C4-2B (cell line): ENCODE results near the gene NISCH.

ENCODE experiments used
- H3K27ac ChIP-seq: fragments of 450-650 bp; 2 replicates; pipeline ENCODE4 v1.5.1; 2017
- ZFX ChIP-seq: fragments of 450-650 bp; IDR thresholded peaks from 2 replicates; pipeline ENCODE4 v1.6.1; 2017
- TF ChIP-seq, protein P1 (sequence below): fragments of 450-650 bp; conservative IDR thresholded peaks from 2 replicates; pipeline ENCODE4 v1.5.1; 2017; ENCODE audit warnings: mild to moderate bottlenecking

Gene NISCH

GRCh38 chr3:52520141-52520667 is 64.8 kb downstream of the NISCH start:
- no peak overlapping the region for H3K27ac ChIP-seq
- TF ChIP-seq ZFX = no peak
- TF ChIP-seq, protein P1, sequence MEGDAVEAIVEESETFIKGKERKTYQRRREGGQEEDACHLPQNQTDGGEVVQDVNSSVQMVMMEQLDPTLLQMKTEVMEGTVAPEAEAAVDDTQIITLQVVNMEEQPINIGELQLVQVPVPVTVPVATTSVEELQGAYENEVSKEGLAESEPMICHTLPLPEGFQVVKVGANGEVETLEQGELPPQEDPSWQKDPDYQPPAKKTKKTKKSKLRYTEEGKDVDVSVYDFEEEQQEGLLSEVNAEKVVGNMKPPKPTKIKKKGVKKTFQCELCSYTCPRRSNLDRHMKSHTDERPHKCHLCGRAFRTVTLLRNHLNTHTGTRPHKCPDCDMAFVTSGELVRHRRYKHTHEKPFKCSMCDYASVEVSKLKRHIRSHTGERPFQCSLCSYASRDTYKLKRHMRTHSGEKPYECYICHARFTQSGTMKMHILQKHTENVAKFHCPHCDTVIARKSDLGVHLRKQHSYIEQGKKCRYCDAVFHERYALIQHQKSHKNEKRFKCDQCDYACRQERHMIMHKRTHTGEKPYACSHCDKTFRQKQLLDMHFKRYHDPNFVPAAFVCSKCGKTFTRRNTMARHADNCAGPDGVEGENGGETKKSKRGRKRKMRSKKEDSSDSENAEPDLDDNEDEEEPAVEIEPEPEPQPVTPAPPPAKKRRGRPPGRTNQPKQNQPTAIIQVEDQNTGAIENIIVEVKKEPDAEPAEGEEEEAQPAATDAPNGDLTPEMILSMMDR = no peak

DNA sequence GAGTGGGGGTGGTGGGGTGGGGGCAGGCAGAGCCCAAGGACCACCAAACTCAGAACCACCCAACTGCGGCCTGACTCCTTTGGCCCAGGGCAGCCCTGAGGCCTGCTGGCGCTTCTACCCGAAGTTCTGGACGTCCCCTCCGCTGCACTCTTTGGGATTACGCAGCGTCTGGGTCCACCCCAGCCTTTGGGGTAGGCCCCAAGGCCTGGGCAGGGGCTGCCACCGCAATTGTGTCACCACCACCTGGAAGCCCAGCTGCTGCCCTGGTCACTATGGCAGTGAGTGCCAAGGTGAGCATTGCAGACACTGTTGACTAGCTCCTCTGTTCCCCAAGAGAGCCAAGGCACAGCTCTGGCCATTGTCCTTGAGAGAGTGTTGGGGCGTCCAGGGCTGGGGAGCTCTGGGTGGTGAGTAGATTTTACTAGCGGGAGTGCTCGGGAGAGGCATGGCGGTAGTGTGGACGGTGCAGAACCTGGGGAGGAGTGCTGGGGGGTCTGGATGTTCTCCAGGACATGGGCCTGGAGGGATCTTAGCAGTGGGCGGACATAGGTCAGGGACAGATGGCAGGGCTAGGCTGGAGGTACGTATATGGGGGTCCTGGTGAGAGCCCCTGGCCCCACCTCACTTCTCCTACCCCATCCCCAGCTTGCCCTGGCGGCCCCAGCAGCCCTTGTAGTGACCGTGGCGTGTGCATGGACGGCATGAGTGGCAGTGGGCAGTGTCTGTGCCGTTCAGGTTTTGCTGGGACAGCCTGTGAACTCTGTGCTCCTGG is 65.5 kb downstream of the NISCH start:
- TF ChIP-seq, protein P1 = no peak
- no peak for TF ChIP-seq ZFX

DNA sequence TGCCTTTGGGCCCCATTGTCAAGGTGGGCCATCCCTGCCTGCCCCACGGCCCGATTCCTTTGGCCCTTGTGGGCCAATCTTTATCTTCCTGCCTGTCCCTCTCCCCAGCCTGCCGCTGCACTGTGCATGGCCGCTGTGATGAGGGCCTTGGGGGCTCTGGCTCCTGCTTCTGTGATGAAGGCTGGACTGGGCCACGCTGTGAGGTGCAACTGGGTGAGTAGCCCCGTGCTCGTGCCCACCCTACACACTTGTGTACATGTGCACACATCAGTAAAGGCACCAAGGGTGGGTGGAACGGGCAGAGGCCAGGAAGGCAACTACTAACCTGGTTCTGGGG is 66.1 kb downstream of the NISCH start:
- TF ChIP-seq, protein P1 = no peak
- no peak for TF ChIP-seq ZFX
- no peak overlapping the region for H3K27ac ChIP-seq

More for the DNA sequence above, 65.5 kb downstream of the NISCH start:
- H3K27ac ChIP-seq = no peak overlapping the region

DNA sequence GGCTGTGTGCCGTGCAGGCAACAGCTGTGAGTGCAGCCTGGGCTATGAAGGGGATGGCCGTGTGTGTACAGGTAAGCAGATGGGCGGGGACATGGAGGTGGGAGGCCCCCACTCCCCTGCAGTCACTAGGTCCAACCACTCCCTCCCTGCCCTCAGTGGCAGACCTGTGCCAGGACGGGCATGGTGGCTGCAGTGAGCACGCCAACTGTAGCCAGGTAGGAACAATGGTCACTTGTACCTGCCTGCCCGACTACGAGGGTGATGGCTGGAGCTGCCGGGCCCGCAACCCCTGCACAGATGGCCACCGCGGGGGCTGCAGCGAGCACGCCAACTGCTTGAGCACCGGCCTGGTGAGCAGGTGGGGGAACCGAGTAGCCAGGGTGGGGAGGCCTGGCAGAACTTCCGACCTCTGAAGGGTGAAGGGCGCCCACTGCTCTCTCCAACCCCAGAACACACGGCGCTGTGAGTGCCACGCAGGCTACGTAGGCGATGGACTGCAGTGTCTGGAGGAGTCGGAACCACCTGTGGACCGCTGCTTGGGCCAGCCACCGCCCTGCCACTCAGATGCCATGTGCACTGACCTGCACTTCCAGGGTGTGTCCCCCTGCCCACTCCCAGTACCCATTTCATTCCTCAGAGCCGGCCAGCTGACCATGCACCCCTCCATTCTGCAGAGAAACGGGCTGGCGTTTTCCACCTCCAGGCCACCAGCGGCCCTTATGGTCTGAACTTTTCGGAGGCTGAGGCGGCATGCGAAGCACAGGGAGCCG is 66.7 kb downstream of the NISCH start:
- no peak overlapping the region for H3K27ac ChIP-seq
- TF ChIP-seq, protein P1 = no peak
- TF ChIP-seq ZFX = no peak

GRCh38 chr3:52522651-52523251 is 67.3 kb downstream of the NISCH start:
- TF ChIP-seq, protein P1 = no peak
- TF ChIP-seq ZFX = no peak
- H3K27ac ChIP-seq = no peak overlapping the region

GRCh38 chr3:52523386-52524257 is 68.2 kb downstream of the NISCH start:
- no peak overlapping the region for H3K27ac ChIP-seq
- TF ChIP-seq ZFX = no peak
- TF ChIP-seq, protein P1 = no peak
